ENCODE measurements around the gene PIBF1.
"Not testable (repeated sequence)": the region's sequence is repeated elsewhere in the genome, so short reads cannot be mapped to it uniquely, and the experiment has no call there.

Gene PIBF1

GRCh38 chr13:72781451-72782439 lies at the start of gene PIBF1, which contains the start of gene DIS3:
Gene PIBF1, plus strand, starts transcription at chr13:72782133. Its CDS starts 1,337 bp downstream, at chr13:72783470.
Gene DIS3, minus strand, starts transcription at chr13:72781900. Its CDS starts 68 bp downstream, at chr13:72781832.
- DNase-seq, result peak; percentile 97

GRCh38 chr13:72737033-72737432 lies 44.9 kb upstream of the PIBF1 start:
- DNase-seq, result no peak

- DNase-seq, result no peak
Observed at GRCh38 chr13:72740015-72740414, 41.9 kb upstream of the PIBF1 start.

GRCh38 chr13:72745260-72745659 lies 36.7 kb upstream of the PIBF1 start:
- DNase-seq, result no peak

GRCh38 chr13:72751220-72751619 lies 30.7 kb upstream of the PIBF1 start:
- no peak for DNase-seq

GRCh38 chr13:72754111-72754510 lies 27.8 kb upstream of the PIBF1 start:
- no peak for DNase-seq

- no peak for DNase-seq
Observed at GRCh38 chr13:72757792-72758535, 24.0 kb upstream of the PIBF1 start.

- DNase-seq, result no peak
Observed at GRCh38 chr13:72760189-72760588, 21.7 kb upstream of the PIBF1 start.

- no peak for DNase-seq
Observed at GRCh38 chr13:72763411-72763810, 18.5 kb upstream of the PIBF1 start.

- no peak for DNase-seq
Observed at GRCh38 chr13:72774019-72774418, 7.9 kb upstream of the PIBF1 start.

- DNase-seq, result no peak
Observed at GRCh38 chr13:72782717-72783116, 784 bp downstream of the PIBF1 start.

GRCh38 chr13:72784679-72785078 lies 2.7 kb downstream of the PIBF1 start:
- DNase-seq, result not testable (repeated sequence)

GRCh38 chr13:72788831-72789230 lies 6.9 kb downstream of the PIBF1 start:
- DNase-seq, result no peak

- DNase-seq, result no peak
Observed at GRCh38 chr13:72792640-72793039, 10.7 kb downstream of the PIBF1 start.

- no peak for DNase-seq
Observed at GRCh38 chr13:72798817-72799216, 16.9 kb downstream of the PIBF1 start.

- no peak for DNase-seq
Observed at GRCh38 chr13:72804301-72804700, 22.4 kb downstream of the PIBF1 start.

GRCh38 chr13:72805676-72806346 lies 23.9 kb downstream of the PIBF1 start:
- DNase-seq, result no peak

- DNase-seq, result not testable (repeated sequence)
Observed at GRCh38 chr13:72806514-72806913, 24.6 kb downstream of the PIBF1 start.

- peak; percentile 8 for DNase-seq
Observed at GRCh38 chr13:72808917-72809500, 27.1 kb downstream of the PIBF1 start.

GRCh38 chr13:72820156-72820897 lies 38.4 kb downstream of the PIBF1 start:
- no peak for DNase-seq

- no peak for DNase-seq
Observed at GRCh38 chr13:72820898-72821279, 39.0 kb downstream of the PIBF1 start.

GRCh38 chr13:72823081-72823480 lies 41.1 kb downstream of the PIBF1 start:
- DNase-seq, result no peak
